SH-SY5Y (cell line): ENCODE measurements around the gene ALCAM.
A peak's percentile ranks its signal among the peaks of the same experiment; 100 is the strongest.

ENCODE experiments used
- GATA2 ChIP-seq: IDR thresholded peaks from 2 replicates; pipeline ENCODE4 v1.6.1; 2011; ENCODE audit warnings: mild to moderate bottlenecking, low read depth, low read length
- GATA3 ChIP-seq: IDR thresholded peaks from 2 replicates; pipeline ENCODE4 v1.6.1; 2011; ENCODE audit warnings: low read depth, mild to moderate bottlenecking, low read length, moderate library complexity

GRCh38 chr3:105466495-105467404 is 100.0 kb downstream of the ALCAM start:
- TF ChIP-seq GATA3: peak; percentile 86
- TF ChIP-seq GATA2: peak; percentile 60; the same call in 1 of the 2 replicates
